Stimulated activated CD8-positive, alpha-beta memory T cell treated with anti-CD3 and anti-CD28 coated beads, Interleukin-7, amount 100 ng/mL, for 1 hour (primary cell): ENCODE measurements around the gene OR13C8.
"Not testable (repeated sequence)": the region's sequence is repeated elsewhere in the genome, so short reads cannot be mapped to it uniquely, and the experiment has no call there.

ENCODE experiments used
- DNase-seq, 2 donors: peaks; one replicate each; pipeline ENCODE4 v3.0.0-alpha.2; 2020; ENCODE audit warnings: low read depth in 2 of 2

Gene OR13C8

GRCh38 chr9:104568868-104569267 is at the start of gene OR13C8:
TSS of gene OR13C8 (plus strand) at chr9:104569168. CDS start at chr9:104569168, 0 bp downstream.
- DNase-seq: no peak

- not testable (repeated sequence) for DNase-seq
Measured at GRCh38 chr9:104520241-104520640, 48.7 kb upstream of the OR13C8 start.

GRCh38 chr9:104527109-104527508 is 41.9 kb upstream of the OR13C8 start, which contains the start of gene OR13C4:
TSS of gene OR13C4 (minus strand) at chr9:104527209. CDS start at chr9:104527209, 0 bp downstream.
- DNase-seq: no peak

GRCh38 chr9:104536756-104537155 is 32.2 kb upstream of the OR13C8 start, which contains the start of gene OR13C3:
TSS of gene OR13C3 (minus strand) at chr9:104536856. CDS start at chr9:104536723, 133 bp downstream.
- no peak for DNase-seq

- DNase-seq: no peak
Measured at GRCh38 chr9:104539275-104539674, 29.7 kb upstream of the OR13C8 start.

- no peak for DNase-seq
Measured at GRCh38 chr9:104544644-104545043, 24.3 kb upstream of the OR13C8 start.

GRCh38 chr9:104553261-104553660 is 15.7 kb upstream of the OR13C8 start:
- no peak for DNase-seq

- no peak for DNase-seq
Measured at GRCh38 chr9:104555521-104555920, 13.4 kb upstream of the OR13C8 start.

- no peak for DNase-seq
Measured at GRCh38 chr9:104556830-104557634, 11.9 kb upstream of the OR13C8 start.

GRCh38 chr9:104564358-104564757 is 4.6 kb upstream of the OR13C8 start:
- no peak for DNase-seq

- DNase-seq: no peak
Measured at GRCh38 chr9:104572612-104573011, 3.6 kb downstream of the OR13C8 start.

GRCh38 chr9:104575456-104575855 is 6.5 kb downstream of the OR13C8 start:
- no peak for DNase-seq

- no peak for DNase-seq
Measured at GRCh38 chr9:104577263-104577662, 8.3 kb downstream of the OR13C8 start.

GRCh38 chr9:104580562-104580961 is 11.6 kb downstream of the OR13C8 start:
- DNase-seq: no peak

- no peak for DNase-seq
Measured at GRCh38 chr9:104586496-104587180, 17.7 kb downstream of the OR13C8 start.

- DNase-seq: no peak
Measured at GRCh38 chr9:104589626-104590025, 20.7 kb downstream of the OR13C8 start.

- not testable (repeated sequence) for DNase-seq
Measured at GRCh38 chr9:104598749-104599148, 29.8 kb downstream of the OR13C8 start.

- not testable (repeated sequence) for DNase-seq
Measured at GRCh38 chr9:104599313-104599712, 30.3 kb downstream of the OR13C8 start, which contains the start of gene OR13C5. TSS of gene OR13C5 (minus strand) at chr9:104599413. CDS start at chr9:104599413, 0 bp downstream.

GRCh38 chr9:104604801-104605200 is 35.8 kb downstream of the OR13C8 start:
- no peak for DNase-seq

- not testable (repeated sequence) for DNase-seq
Measured at GRCh38 chr9:104605527-104605926, 36.6 kb downstream of the OR13C8 start, which contains the start of gene OR13C2. TSS of gene OR13C2 (minus strand) at chr9:104605627. CDS start at chr9:104605627, 0 bp downstream.

- DNase-seq: no peak
Measured at GRCh38 chr9:104606152-104606551, 37.2 kb downstream of the OR13C8 start.

- DNase-seq: no peak
Measured at GRCh38 chr9:104608336-104608735, 39.4 kb downstream of the OR13C8 start.

GRCh38 chr9:104611213-104611612 is 42.2 kb downstream of the OR13C8 start:
- DNase-seq: no peak
